A172 (cell line): ENCODE measurements around the gene PIK3AP1. TPM values are rescaled to one million over a fixed set of nuclear protein-coding genes. Genes with fewer than 3 reads are reported as not detected.
"Not testable (repeated sequence)": the region's sequence is repeated elsewhere in the genome, so short reads cannot be mapped to it uniquely, and the experiment has no call there.

Experiments used
- DNase-seq: peaks from one replicate; pipeline ENCODE4 v3.0.0-alpha.2; 2015; ENCODE audit warnings: low spot score
- total RNA-seq: library from RNA; depleted of rRNA; stranded (reverse); fragments of >200 nt; shearing (Covaris generic); gene quantifications from 2 replicates; pipeline ENCODE4 v1.2.3, GENCODE V29; 2014; rRNA removed

Gene PIK3AP1
- total RNA-seq: 12.1 and 17.2 TPM in 2 replicates

- peak; percentile 59 for DNase-seq
Observed at GRCh38 chr10:96720422-96721206, at the start of gene PIK3AP1. TSS of gene PIK3AP1 (minus strand) at chr10:96720514. CDS start at chr10:96720394, 120 bp downstream.

- no peak for DNase-seq
Observed at GRCh38 chr10:96768136-96768535, 47.8 kb upstream of the PIK3AP1 start.

- no peak for DNase-seq
Observed at GRCh38 chr10:96767611-96768010, 47.3 kb upstream of the PIK3AP1 start.

GRCh38 chr10:96765406-96766240, 45.3 kb upstream of the PIK3AP1 start:
- peak; percentile 68 for DNase-seq

- no peak for DNase-seq
Observed at GRCh38 chr10:96764425-96765060, 44.2 kb upstream of the PIK3AP1 start.

GRCh38 chr10:96758423-96758822, 38.1 kb upstream of the PIK3AP1 start:
- no peak for DNase-seq

GRCh38 chr10:96756111-96756903, 36.0 kb upstream of the PIK3AP1 start:
- no peak for DNase-seq

GRCh38 chr10:96753956-96754355, 33.6 kb upstream of the PIK3AP1 start:
- no peak for DNase-seq

GRCh38 chr10:96752375-96752774, 32.1 kb upstream of the PIK3AP1 start:
- no peak for DNase-seq

- DNase-seq: not testable (repeated sequence)
Observed at GRCh38 chr10:96750316-96750715, 30.0 kb upstream of the PIK3AP1 start.

GRCh38 chr10:96747734-96748550, 27.6 kb upstream of the PIK3AP1 start:
- DNase-seq: no peak

- no peak for DNase-seq
Observed at GRCh38 chr10:96746503-96746902, 26.2 kb upstream of the PIK3AP1 start.

- no peak for DNase-seq
Observed at GRCh38 chr10:96745950-96746349, 25.6 kb upstream of the PIK3AP1 start.

GRCh38 chr10:96743988-96744585, 23.8 kb upstream of the PIK3AP1 start:
- peak; percentile 15 for DNase-seq

GRCh38 chr10:96741557-96741956, 21.2 kb upstream of the PIK3AP1 start:
- not testable (repeated sequence) for DNase-seq

GRCh38 chr10:96740579-96741281, 20.4 kb upstream of the PIK3AP1 start:
- DNase-seq: no peak

- no peak for DNase-seq
Observed at GRCh38 chr10:96740141-96740540, 19.8 kb upstream of the PIK3AP1 start.

- DNase-seq: not testable (repeated sequence)
Observed at GRCh38 chr10:96737307-96737902, 17.1 kb upstream of the PIK3AP1 start.

- no peak for DNase-seq
Observed at GRCh38 chr10:96724621-96725020, 4.3 kb upstream of the PIK3AP1 start.
